LNCAP (cell line): ENCODE measurements around the gene OLAH.

ENCODE experiments used
- CTCF ChIP-seq: fragments of 450-650 bp; IDR thresholded peaks from 2 replicates; pipeline ENCODE4 v1.5.1; 2017; ENCODE audit warnings: mild to moderate bottlenecking

OLAH gene

GRCh38 chr10:15043674-15044073 is at the start of gene OLAH:
OLAH (plus strand) TSS chr10:15043943; CDS start chr10:15047289, 3,346 bp downstream.
- TF ChIP-seq CTCF = no peak

- no peak for TF ChIP-seq CTCF
Observed at GRCh38 chr10:14995964-14996565, 47.7 kb upstream of the OLAH start.

- no peak for TF ChIP-seq CTCF
Observed at GRCh38 chr10:15015451-15015850, 28.3 kb upstream of the OLAH start.

- no peak for TF ChIP-seq CTCF
Observed at GRCh38 chr10:15027741-15028140, 16.0 kb upstream of the OLAH start.

- no peak for TF ChIP-seq CTCF
Observed at GRCh38 chr10:15035385-15036301, 8.1 kb upstream of the OLAH start.

- no peak for TF ChIP-seq CTCF
Observed at GRCh38 chr10:15037691-15038090, 6.1 kb upstream of the OLAH start.

- no peak for TF ChIP-seq CTCF
Observed at GRCh38 chr10:15038416-15038815, 5.3 kb upstream of the OLAH start.
